Endothelial cell (in vitro differentiated cells): ENCODE data around the gene NBPF10. TPM values are rescaled to one million over a fixed set of nuclear protein-coding genes. Genes with fewer than 3 reads are reported as not detected.
"Not testable (repeated sequence)": the region's sequence is repeated elsewhere in the genome, so short reads cannot be mapped to it uniquely, and the experiment has no call there.

Experiments used
- DNase-seq: peaks from one replicate; pipeline ENCODE4 v3.0.0; 2021; ENCODE audit warnings: low spot score
- H3K27ac Mint-ChIP-seq: one replicate; pipeline ENCODE4 v1.8.0; 2021; ENCODE audit warnings: mixed read lengths, inconsistent platforms; ENCODE audit not compliant: unreplicated experiment
- H3K27me3 Mint-ChIP-seq: one replicate; pipeline ENCODE4 v1.8.0; 2021; ENCODE audit warnings: mild to moderate bottlenecking, moderate library complexity, mixed read lengths, inconsistent platforms; ENCODE audit not compliant: unreplicated experiment
- H3K36me3 Mint-ChIP-seq: one replicate; pipeline ENCODE4 v1.8.0; 2021; ENCODE audit warnings: mild to moderate bottlenecking, low read depth, mixed read lengths, inconsistent platforms; ENCODE audit not compliant: unreplicated experiment
- H3K4me1 Mint-ChIP-seq: one replicate; pipeline ENCODE4 v1.8.0; 2021; ENCODE audit warnings: mild to moderate bottlenecking, mixed read lengths, inconsistent platforms; ENCODE audit not compliant: unreplicated experiment
- H3K4me3 Mint-ChIP-seq: one replicate; pipeline ENCODE4 v1.8.0; 2021; ENCODE audit warnings: mild to moderate bottlenecking, mixed read lengths, inconsistent platforms; ENCODE audit not compliant: unreplicated experiment
- H3K9me3 Mint-ChIP-seq: one replicate; pipeline ENCODE4 v1.8.0; 2021; ENCODE audit warnings: mixed read lengths, inconsistent platforms; ENCODE audit not compliant: unreplicated experiment
- long read RNA-seq: library from polyadenylated mRNA; unstranded; transcript quantifications from one replicate; pipeline ENCODE4 v2.0.0, GENCODE V29; 2020; ENCODE audit not compliant: unreplicated experiment
- total RNA-seq: library from RNA; stranded (reverse); fragmentation: NEBNext Ultra II Directional; extraction: Animal tissue kit (Norgen Biotek cat#: 25700); gene quantifications from one replicate; pipeline ENCODE4 v1.2.1, GENCODE V29; 2021; ENCODE audit not compliant: unreplicated experiment

NBPF10 gene
- 0.26 TPM for total RNA-seq
- long read RNA-seq, result 0 reads

GRCh38 chr1:146144465-146144864 lies at the start of gene NBPF10:
TSS of gene NBPF10 (minus strand) at chr1:146144804. CDS start at chr1:146144769, 35 bp downstream.
- H3K27me3 Mint-ChIP-seq, H3K4me1 Mint-ChIP-seq, H3K9me3 Mint-ChIP-seq, H3K36me3 Mint-ChIP-seq, H3K4me3 Mint-ChIP-seq, DNase-seq, H3K27ac Mint-ChIP-seq: not testable (repeated sequence)

- H3K27ac Mint-ChIP-seq, H3K9me3 Mint-ChIP-seq, H3K36me3 Mint-ChIP-seq, DNase-seq, H3K4me3 Mint-ChIP-seq, H3K27me3 Mint-ChIP-seq, H3K4me1 Mint-ChIP-seq: not testable (repeated sequence)
Observed at GRCh38 chr1:146174531-146174930, 29.9 kb upstream of the NBPF10 start.

- DNase-seq, H3K27me3 Mint-ChIP-seq, H3K27ac Mint-ChIP-seq, H3K4me1 Mint-ChIP-seq, H3K36me3 Mint-ChIP-seq, H3K9me3 Mint-ChIP-seq, H3K4me3 Mint-ChIP-seq: not testable (repeated sequence)
Observed at GRCh38 chr1:146167740-146168139, 23.1 kb upstream of the NBPF10 start.

- not testable (repeated sequence) for H3K27ac Mint-ChIP-seq, H3K9me3 Mint-ChIP-seq, H3K36me3 Mint-ChIP-seq
Observed at GRCh38 chr1:146167273-146167672, 22.7 kb upstream of the NBPF10 start.

More at GRCh38 chr1:146167273-146167672, 22.7 kb upstream of the NBPF10 start:
- not testable (repeated sequence) for DNase-seq, H3K4me3 Mint-ChIP-seq, H3K27me3 Mint-ChIP-seq, H3K4me1 Mint-ChIP-seq

Other genes with a start within 250 kb of the NBPF10 start
- 6.1 TPM for gene ITGA10, start 234.8 kb downstream of the NBPF10 start, total RNA-seq
- 34.0 TPM for gene PEX11B, start 226.1 kb downstream of the NBPF10 start, total RNA-seq
- 213 TPM for gene RBM8A, start 217.3 kb downstream of the NBPF10 start, total RNA-seq
- gene LIX1L, start 186.8 kb downstream of the NBPF10 start, total RNA-seq, result 83.3 TPM
- 0.56 TPM for gene ANKRD34A, start 180.2 kb downstream of the NBPF10 start, total RNA-seq
- 12.4 TPM for gene POLR3GL, start 180.1 kb downstream of the NBPF10 start, total RNA-seq
- gene TXNIP, start 148.2 kb downstream of the NBPF10 start, total RNA-seq, result 107 TPM
- gene HJV, start 123.1 kb downstream of the NBPF10 start, total RNA-seq, result not detected
- gene NOTCH2NLA, start 84.2 kb upstream of the NBPF10 start, total RNA-seq, result 4.7 TPM